A549 (cell line): Measurements from ENCODE around the gene RANBP9. TPM values are rescaled to one million over a fixed set of nuclear protein-coding genes. Genes with fewer than 3 reads are reported as not detected.

Source experiments
- ATAC-seq, 2 experiments: fragments of 200-7000 bp in 1 of 2; fragments of >200 bp in 1 of 2; cut with Nextera tagmentation in 1 of 2; cut with Tn5 transposase in 1 of 2; 3 replicates each; pipeline versions ENCODE4 v1.8.0 to v1.9.1; 2018 to 2020; ENCODE audit warnings: mild to moderate bottlenecking in 1 of 2, moderate library complexity in 1 of 2
- CTCF ChIA-PET: fragments of 300-600 bp; sonication (Branson Sonifier 250); formaldehyde crosslinking; extraction: SDS; loops from one replicate; lab custom pipeline; 2021; ENCODE audit warnings: antibody characterized with exemption, inconsistent platforms; lab: Yijun Ruan, JAX
- POLR2A ChIA-PET: fragments of 350-600 bp; formaldehyde crosslinking; extraction: SDS; loops from one replicate; lab custom pipeline; 2021; ENCODE audit warnings: antibody characterized with exemption, inconsistent platforms; lab: Yijun Ruan, JAX
- DNase-seq, 2 experiments: peaks; one replicate each; pipeline versions ENCODE4 v3.0.0 to v3.0.0-alpha.2; 2011 to 2016; ENCODE audit warnings: low read depth in 1 of 2, low spot score in 1 of 2
- FAIRE-seq: peaks from 2 replicates; lab custom pipeline; 2011; peaks lifted over from hg19 to GRCh38; lab: Jason Lieb, UNC
- H3K27ac ChIP-seq, 2 experiments: fragments of >200 bp; sonication (Bioruptor Twin); formaldehyde crosslinking; 3 replicates each; pipeline ENCODE4 v1.5.1; 2016 to 2017
- H3K4me1 ChIP-seq: fragments of >200 bp; sonication (Bioruptor Twin); formaldehyde crosslinking; 3 replicates; pipeline ENCODE4 v1.6.1; 2016
- H3K4me2 ChIP-seq: fragments of >200 bp; sonication (Bioruptor Twin); formaldehyde crosslinking; 3 replicates; pipeline ENCODE4 v1.6.1; 2016
- H3K4me3 ChIP-seq: fragments of >200 bp; sonication (Bioruptor Twin); formaldehyde crosslinking; 3 replicates; pipeline ENCODE4 v1.5.1; 2016
- H3K9me3 ChIP-seq: fragments of >200 bp; sonication (Bioruptor Twin); formaldehyde crosslinking; 3 replicates; pipeline ENCODE4 v1.6.1; 2016
- BHLHE40 ChIP-seq: IDR thresholded peaks from 2 replicates; pipeline ENCODE4 v1.6.1; 2012; ENCODE audit warnings: low read depth, low read length, inconsistent platforms
- FOSB ChIP-seq: fragments of 250-450 bp; sonication (Bioruptor Pico); IDR thresholded peaks from 2 replicates; pipeline ENCODE4 v1.5.0; 2020; ENCODE audit warnings: mild to moderate bottlenecking, moderate library complexity
- FOSL2 ChIP-seq, 2 experiments: fragments of 450-650 bp in 1 of 2; fragments of >200 bp in 1 of 2; sonication (Bioruptor Twin) in 1 of 2; formaldehyde crosslinking; IDR thresholded peaks; 2 replicates each; pipeline versions ENCODE4 v1.5.0 to v1.6.1; 2016 to 2020; ENCODE audit warnings: mild to moderate bottlenecking in 1 of 2, moderate library complexity in 1 of 2
- JUN ChIP-seq, 2 experiments: fragments of >200 bp; sonication (Bioruptor Twin); formaldehyde crosslinking; IDR thresholded peaks; 2 replicates in 1 of 2; 3 replicates in 1 of 2; pipeline ENCODE4 v1.6.1; 2016 to 2017
- KDM1A ChIP-seq: fragments of 200-600 bp; sonication (generic); IDR thresholded peaks from 2 replicates; pipeline ENCODE4 v1.6.1; 2016; ENCODE audit warnings: low read depth, mild to moderate bottlenecking
- KDM5A ChIP-seq: fragments of 200-600 bp; sonication (generic); IDR thresholded peaks from 2 replicates; pipeline ENCODE4 v1.6.1; 2016; ENCODE audit warnings: antibody characterized with exemption, mild to moderate bottlenecking
- MAFK ChIP-seq: fragments of 450-650 bp; IDR thresholded peaks from 2 replicates; pipeline ENCODE4 v1.6.1; 2014; ENCODE audit not compliant: partially characterized antibody
- NFE2L2 ChIP-seq: fragments of 150-350 bp; conservative IDR thresholded peaks from 2 replicates; pipeline ENCODE4 v1.6.1; 2014; ENCODE audit warnings: low read length
- NPAS2 ChIP-seq: fragments of 250-450 bp; sonication (Bioruptor Pico); IDR thresholded peaks from 2 replicates; pipeline ENCODE4 v1.8.0; 2022; ENCODE audit warnings: mild to moderate bottlenecking, moderate library complexity, borderline replicate concordance
- POLR2AphosphoS2 ChIP-seq: conservative IDR thresholded peaks from 2 replicates; pipeline ENCODE4 v1.6.1; 2012; ENCODE audit warnings: low read length, improper control_type of control experiment, inconsistent platforms
- RAD21 ChIP-seq, 2 experiments: fragments of >200 bp in 1 of 2; sonication (Bioruptor Twin) in 1 of 2; formaldehyde crosslinking in 1 of 2; IDR thresholded peaks in 1 of 2; conservative IDR thresholded peaks in 1 of 2; 2 replicates in 1 of 2; 3 replicates in 1 of 2; pipeline ENCODE4 v1.6.1; 2012 to 2018; ENCODE audit warnings: inconsistent platforms in 1 of 2
- RCOR1 ChIP-seq: fragments of 150-350 bp; IDR thresholded peaks from 2 replicates; pipeline ENCODE4 v1.6.1; 2014; ENCODE audit warnings: antibody characterized with exemption, low read length, low read depth
- RFX5 ChIP-seq: fragments of 450-650 bp; IDR thresholded peaks from 2 replicates; pipeline ENCODE4 v1.7.1; 2014; ENCODE audit warnings: antibody characterized with exemption, mild to moderate bottlenecking, moderate library complexity
- RNF2 ChIP-seq: fragments of 200-600 bp; sonication (generic); IDR thresholded peaks from 2 replicates; pipeline ENCODE4 v1.6.1; 2016; ENCODE audit warnings: low read depth, mild to moderate bottlenecking, antibody characterized with exemption, moderate library complexity, borderline replicate concordance
- SREBF2 ChIP-seq: fragments of 450-650 bp; IDR thresholded peaks from 2 replicates; pipeline ENCODE4 v1.6.1; 2014; ENCODE audit warnings: mild to moderate bottlenecking, moderate library complexity
- WGBS: methylation state at CpG from one replicate; pipeline ENCODE4 v1.1.6; 2017; ENCODE audit errors: missing lambda C conversion rate; 5-methylcytosine and 5-hydroxymethylcytosine counted together
- polyA plus RNA-seq, 4 experiments: library from polyadenylated mRNA; depleted of rRNA in 3 of 4; stranded (reverse); fragments of >200 nt; fragmentation: RNase III in 1 of 4; extraction: RNeasy Plus Mini Kit Qiagen cat#74134 plus additional on column Dnase treatment in 1 of 4; gene quantifications; 2 replicates in 3 of 4; 3 replicates in 1 of 4; pipeline ENCODE4 v1.2.3, GENCODE V29; 2011 to 2017
- TF ChIP-seq, protein P1 (sequence below): fragments of 250-450 bp; sonication (Bioruptor Pico); IDR thresholded peaks from 2 replicates; pipeline ENCODE4 v1.5.0; 2021; ENCODE audit warnings: mild to moderate bottlenecking, moderate library complexity, borderline replicate concordance
- TF ChIP-seq, protein P2 (sequence below): fragments of >200 bp; sonication (Bioruptor Twin); formaldehyde crosslinking; IDR thresholded peaks from 2 replicates; pipeline ENCODE4 v1.6.1; 2016
- TF ChIP-seq, protein P3 (sequence below): IDR thresholded peaks from 2 replicates; pipeline ENCODE4 v1.6.1; 2012; ENCODE audit warnings: low read depth, borderline replicate concordance
- TF ChIP-seq, protein P4 (sequence below): fragments of 450-650 bp; IDR thresholded peaks from 2 replicates; pipeline ENCODE4 v1.6.1; 2014; ENCODE audit warnings: antibody characterized with exemption
- TF ChIP-seq, protein P5 (sequence below): fragments of >200 bp; sonication (Bioruptor Twin); formaldehyde crosslinking; IDR thresholded peaks from 3 replicates; pipeline ENCODE4 v1.5.1; 2016

The RANBP9 gene
- polyA plus RNA-seq, 2 of the 4 experiments (the other 2 are of a cell fraction) = 13.7 to 15.7 TPM

DNA sequence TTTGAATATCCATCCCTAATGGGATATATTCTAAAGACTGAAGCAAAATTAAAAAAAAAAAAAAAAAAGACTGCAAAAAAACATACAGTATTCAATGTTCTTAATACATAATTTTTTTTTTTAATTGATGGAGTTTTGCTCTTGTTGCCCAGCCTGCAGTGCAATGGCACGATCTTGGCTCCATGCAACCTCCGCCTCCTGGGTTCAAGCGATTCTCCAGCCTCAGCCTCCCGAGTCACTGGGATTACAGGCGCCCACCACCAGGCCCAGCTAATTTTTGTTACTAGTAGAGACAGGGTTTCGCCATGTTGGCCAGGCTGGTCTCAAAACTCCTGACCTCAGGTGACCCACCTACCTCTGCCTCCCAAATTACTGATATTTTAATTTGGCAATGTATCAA is 29.3 kb downstream of the RANBP9 start:
- TF ChIP-seq MAFK (no peak), NFE2L2 (no peak), RFX5 (no peak), POLR2AphosphoS2 (no peak), SREBF2 (no peak), FOSB (CRISPR knock-in tag) (no peak), KDM5A (no peak)
- TF ChIP-seq, protein P1, sequence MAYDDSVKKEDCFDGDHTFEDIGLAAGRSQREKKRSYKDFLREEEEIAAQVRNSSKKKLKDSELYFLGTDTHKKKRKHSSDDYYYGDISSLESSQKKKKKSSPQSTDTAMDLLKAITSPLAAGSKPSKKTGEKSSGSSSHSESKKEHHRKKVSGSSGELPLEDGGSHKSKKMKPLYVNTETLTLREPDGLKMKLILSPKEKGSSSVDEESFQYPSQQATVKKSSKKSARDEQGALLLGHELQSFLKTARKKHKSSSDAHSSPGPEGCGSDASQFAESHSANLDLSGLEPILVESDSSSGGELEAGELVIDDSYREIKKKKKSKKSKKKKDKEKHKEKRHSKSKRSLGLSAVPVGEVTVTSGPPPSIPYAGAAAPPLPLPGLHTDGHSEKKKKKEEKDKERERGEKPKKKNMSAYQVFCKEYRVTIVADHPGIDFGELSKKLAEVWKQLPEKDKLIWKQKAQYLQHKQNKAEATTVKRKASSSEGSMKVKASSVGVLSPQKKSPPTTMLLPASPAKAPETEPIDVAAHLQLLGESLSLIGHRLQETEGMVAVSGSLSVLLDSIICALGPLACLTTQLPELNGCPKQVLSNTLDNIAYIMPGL (CRISPR knock-in tag) = no peak
- TF ChIP-seq, protein P2, sequence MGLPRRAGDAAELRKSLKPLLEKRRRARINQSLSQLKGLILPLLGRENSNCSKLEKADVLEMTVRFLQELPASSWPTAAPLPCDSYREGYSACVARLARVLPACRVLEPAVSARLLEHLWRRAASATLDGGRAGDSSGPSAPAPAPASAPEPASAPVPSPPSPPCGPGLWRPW = no peak
- TF ChIP-seq, protein P3, sequence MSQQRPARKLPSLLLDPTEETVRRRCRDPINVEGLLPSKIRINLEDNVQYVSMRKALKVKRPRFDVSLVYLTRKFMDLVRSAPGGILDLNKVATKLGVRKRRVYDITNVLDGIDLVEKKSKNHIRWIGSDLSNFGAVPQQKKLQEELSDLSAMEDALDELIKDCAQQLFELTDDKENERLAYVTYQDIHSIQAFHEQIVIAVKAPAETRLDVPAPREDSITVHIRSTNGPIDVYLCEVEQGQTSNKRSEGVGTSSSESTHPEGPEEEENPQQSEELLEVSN = no peak
- TF ChIP-seq, protein P4, sequence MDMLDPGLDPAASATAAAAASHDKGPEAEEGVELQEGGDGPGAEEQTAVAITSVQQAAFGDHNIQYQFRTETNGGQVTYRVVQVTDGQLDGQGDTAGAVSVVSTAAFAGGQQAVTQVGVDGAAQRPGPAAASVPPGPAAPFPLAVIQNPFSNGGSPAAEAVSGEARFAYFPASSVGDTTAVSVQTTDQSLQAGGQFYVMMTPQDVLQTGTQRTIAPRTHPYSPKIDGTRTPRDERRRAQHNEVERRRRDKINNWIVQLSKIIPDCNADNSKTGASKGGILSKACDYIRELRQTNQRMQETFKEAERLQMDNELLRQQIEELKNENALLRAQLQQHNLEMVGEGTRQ = no peak
- Histone ChIP-seq H3K4me1 (no peaks in the 10 kb centered on the region), H3K4me2 (no peak overlapping the region), H3K4me3 (no peak overlapping the region), H3K27ac (no peak overlapping the region), H3K9me3 (peaks cover 6% of the 10 kb centered on the region; the same call in 1 of the 3 replicates)
- POLR2A ChIA-PET = no interaction called here
- ATAC-seq (no peak), FAIRE-seq (no peak), DNase-seq (no peak)
- 96% methylated on average over 6 of the region's 6 CpGs for WGBS
- CTCF ChIA-PET = no interaction called here

DNA sequence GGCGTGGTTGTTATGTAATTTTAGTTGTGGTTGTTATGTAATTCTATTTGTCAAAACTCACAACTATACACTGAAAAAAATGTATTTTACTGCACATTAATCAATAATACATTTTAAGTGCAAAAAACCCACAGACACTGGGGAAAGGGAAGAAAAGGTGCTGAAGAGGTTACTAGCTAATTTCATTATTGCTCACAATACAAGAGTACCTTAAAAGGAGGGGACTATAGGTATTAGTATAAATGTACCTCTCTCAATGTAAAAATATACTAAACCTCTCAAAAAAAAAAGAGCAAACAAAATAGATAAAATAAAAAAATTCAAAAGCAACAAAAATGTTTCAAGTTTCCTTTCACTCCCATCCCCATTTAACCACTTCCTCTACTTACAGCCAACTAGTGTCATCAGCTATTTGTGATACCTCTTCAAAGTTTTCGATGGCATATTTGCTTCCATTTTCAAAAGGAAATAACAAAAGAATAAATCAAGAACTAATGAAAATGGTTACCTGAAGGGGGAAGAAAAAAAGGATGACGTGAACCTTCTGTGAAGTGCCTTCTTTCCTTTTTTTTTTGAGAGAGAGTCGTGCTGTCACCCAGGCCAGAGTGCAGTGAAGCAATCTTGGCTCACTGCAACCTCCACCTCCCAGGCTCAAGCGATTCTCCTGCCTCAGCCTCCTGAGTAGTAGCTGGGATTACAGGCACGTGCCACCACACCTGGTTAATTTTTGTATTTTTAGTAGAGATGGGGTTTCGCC is 30.2 kb downstream of the RANBP9 start:
- Histone ChIP-seq H3K9me3 (peaks cover 6% of the 10 kb centered on the region; the same call in 1 of the 3 replicates), H3K4me1 (no peaks in the 10 kb centered on the region), H3K27ac (no peak overlapping the region), H3K4me3 (no peak overlapping the region), H3K4me2 (no peak overlapping the region)
- TF ChIP-seq KDM5A = no peak
- TF ChIP-seq RAD21 (conservative IDR thresholded peaks at IDR 0.05 in 1 of 2, IDR thresholded peaks at IDR 0.05 in 1 of 2) = no peak
- TF ChIP-seq POLR2AphosphoS2 = no peak
- TF ChIP-seq RCOR1 = no peak
- no peak for TF ChIP-seq RFX5
- no peak for TF ChIP-seq FOSL2 (IDR thresholded peaks at IDR 0.05)
- TF ChIP-seq FOSL2 (CRISPR knock-in tag; IDR thresholded peaks at IDR 0.05) = no peak
- TF ChIP-seq JUN (IDR thresholded peaks at IDR 0.05) = no peak
- no peak for TF ChIP-seq KDM1A
- TF ChIP-seq RNF2 = no peak
- TF ChIP-seq, protein P5, sequence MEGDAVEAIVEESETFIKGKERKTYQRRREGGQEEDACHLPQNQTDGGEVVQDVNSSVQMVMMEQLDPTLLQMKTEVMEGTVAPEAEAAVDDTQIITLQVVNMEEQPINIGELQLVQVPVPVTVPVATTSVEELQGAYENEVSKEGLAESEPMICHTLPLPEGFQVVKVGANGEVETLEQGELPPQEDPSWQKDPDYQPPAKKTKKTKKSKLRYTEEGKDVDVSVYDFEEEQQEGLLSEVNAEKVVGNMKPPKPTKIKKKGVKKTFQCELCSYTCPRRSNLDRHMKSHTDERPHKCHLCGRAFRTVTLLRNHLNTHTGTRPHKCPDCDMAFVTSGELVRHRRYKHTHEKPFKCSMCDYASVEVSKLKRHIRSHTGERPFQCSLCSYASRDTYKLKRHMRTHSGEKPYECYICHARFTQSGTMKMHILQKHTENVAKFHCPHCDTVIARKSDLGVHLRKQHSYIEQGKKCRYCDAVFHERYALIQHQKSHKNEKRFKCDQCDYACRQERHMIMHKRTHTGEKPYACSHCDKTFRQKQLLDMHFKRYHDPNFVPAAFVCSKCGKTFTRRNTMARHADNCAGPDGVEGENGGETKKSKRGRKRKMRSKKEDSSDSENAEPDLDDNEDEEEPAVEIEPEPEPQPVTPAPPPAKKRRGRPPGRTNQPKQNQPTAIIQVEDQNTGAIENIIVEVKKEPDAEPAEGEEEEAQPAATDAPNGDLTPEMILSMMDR = no peak
- no peak for TF ChIP-seq NPAS2 (CRISPR knock-in tag)
- TF ChIP-seq BHLHE40 = no peak
- ATAC-seq = no peak
- no peak for DNase-seq
- ChIA-PET CTCF (interaction anchor here (0.6 kb wide), 1 partner anchor 10 kb away, joined by 3 read pairs; no protein-coding TSS in a partner anchor), POLR2A (interaction anchor here (1.0 kb wide), 1 partner anchor 10 kb away, joined by 3 read pairs; no protein-coding TSS in a partner anchor)
- 91% methylated on average over 7 of the region's 7 CpGs for WGBS
- no peak for FAIRE-seq
